ENCODE results near the gene HERC6.
"Not testable (repeated sequence)": the region's sequence is repeated elsewhere in the genome, so short reads cannot be mapped to it uniquely, and the experiment has no call there.

Gene HERC6

DNA sequence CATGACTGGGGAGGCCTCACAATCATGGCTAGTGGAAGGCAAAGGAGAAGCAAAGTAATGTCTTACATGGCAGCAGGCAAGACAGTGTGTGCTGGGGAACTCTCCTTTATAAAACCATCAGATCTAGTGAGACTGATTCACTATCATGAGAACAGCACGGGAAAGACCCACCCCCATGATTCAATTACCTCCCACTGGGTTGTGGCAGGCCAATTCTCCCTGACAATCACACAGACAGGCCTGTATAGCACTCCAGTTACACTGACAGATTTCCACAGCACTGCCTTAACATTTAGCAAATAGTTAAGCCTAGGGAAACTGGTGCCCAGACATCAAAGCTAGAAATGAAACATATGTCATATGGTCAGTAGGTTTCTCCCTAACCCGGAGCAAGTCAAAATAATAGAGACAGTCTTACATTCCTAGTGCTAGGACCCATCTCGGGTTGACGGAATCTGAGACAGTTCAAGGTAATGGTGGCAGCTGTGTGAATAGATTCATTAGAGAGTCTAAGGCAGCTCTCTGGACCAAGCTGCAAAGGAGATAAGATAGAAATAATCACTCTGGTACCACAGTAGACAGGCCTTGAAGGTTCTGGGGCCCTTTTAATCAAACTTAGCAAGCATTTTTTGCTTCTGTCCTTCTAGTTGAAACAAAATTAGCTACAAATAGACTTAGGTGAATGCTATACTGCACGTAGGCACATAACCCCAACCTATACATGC lies 68.9 kb downstream of the HERC6 start:
- TF ChIP-seq SPI1 (IDR thresholded peaks at IDR 0.05; ENCODE audit: borderline replicate concordance, low read depth) = no peak
- TF ChIP-seq GABPA (IDR thresholded peaks at IDR 0.05; ENCODE audit: low read depth) = no peak
- no peak for TF ChIP-seq POLR2AphosphoS5 (IDR thresholded peaks at IDR 0.05; ENCODE audit: low read depth)
- TF ChIP-seq, protein P1, sequence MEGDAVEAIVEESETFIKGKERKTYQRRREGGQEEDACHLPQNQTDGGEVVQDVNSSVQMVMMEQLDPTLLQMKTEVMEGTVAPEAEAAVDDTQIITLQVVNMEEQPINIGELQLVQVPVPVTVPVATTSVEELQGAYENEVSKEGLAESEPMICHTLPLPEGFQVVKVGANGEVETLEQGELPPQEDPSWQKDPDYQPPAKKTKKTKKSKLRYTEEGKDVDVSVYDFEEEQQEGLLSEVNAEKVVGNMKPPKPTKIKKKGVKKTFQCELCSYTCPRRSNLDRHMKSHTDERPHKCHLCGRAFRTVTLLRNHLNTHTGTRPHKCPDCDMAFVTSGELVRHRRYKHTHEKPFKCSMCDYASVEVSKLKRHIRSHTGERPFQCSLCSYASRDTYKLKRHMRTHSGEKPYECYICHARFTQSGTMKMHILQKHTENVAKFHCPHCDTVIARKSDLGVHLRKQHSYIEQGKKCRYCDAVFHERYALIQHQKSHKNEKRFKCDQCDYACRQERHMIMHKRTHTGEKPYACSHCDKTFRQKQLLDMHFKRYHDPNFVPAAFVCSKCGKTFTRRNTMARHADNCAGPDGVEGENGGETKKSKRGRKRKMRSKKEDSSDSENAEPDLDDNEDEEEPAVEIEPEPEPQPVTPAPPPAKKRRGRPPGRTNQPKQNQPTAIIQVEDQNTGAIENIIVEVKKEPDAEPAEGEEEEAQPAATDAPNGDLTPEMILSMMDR (IDR thresholded peaks at IDR 0.05; ENCODE audit: insufficient read depth, low read length) = no peak
- TF ChIP-seq, protein P2, sequence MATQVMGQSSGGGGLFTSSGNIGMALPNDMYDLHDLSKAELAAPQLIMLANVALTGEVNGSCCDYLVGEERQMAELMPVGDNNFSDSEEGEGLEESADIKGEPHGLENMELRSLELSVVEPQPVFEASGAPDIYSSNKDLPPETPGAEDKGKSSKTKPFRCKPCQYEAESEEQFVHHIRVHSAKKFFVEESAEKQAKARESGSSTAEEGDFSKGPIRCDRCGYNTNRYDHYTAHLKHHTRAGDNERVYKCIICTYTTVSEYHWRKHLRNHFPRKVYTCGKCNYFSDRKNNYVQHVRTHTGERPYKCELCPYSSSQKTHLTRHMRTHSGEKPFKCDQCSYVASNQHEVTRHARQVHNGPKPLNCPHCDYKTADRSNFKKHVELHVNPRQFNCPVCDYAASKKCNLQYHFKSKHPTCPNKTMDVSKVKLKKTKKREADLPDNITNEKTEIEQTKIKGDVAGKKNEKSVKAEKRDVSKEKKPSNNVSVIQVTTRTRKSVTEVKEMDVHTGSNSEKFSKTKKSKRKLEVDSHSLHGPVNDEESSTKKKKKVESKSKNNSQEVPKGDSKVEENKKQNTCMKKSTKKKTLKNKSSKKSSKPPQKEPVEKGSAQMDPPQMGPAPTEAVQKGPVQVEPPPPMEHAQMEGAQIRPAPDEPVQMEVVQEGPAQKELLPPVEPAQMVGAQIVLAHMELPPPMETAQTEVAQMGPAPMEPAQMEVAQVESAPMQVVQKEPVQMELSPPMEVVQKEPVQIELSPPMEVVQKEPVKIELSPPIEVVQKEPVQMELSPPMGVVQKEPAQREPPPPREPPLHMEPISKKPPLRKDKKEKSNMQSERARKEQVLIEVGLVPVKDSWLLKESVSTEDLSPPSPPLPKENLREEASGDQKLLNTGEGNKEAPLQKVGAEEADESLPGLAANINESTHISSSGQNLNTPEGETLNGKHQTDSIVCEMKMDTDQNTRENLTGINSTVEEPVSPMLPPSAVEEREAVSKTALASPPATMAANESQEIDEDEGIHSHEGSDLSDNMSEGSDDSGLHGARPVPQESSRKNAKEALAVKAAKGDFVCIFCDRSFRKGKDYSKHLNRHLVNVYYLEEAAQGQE (IDR thresholded peaks at IDR 0.05; ENCODE audit: insufficient replicate concordance, low read depth) = no peak
- no peak for DNase-seq (ENCODE audit: low read depth in 1 of 2, low spot score in 1 of 2)

DNA sequence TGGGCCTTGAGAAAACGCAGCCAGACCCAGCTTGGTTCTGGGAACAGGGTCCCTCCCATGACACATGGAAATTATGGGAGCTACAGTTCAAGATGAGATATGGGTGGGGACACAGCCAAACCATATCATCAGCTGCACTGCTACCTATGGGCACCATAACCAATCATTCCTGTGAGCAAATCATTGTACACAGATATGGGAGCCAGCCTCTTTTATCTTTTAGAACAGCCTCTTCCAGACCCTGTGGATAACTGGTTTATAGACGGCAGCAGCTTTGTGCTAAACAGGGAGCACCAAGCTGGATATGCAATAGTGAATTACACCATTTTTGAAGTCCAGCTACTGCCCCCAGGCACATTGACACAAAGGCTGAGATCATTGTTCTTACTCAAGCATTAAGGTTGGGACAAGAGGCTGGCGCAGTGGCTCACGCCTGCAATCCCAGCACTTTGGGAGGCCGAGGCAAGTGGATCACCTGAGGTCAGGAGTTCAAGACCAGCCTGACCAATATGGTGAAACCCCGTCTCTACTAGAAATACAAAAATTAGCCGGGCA lies 69.6 kb downstream of the HERC6 start:
- not testable (repeated sequence) for H3K27me3 ChIP-seq (ENCODE audit: insufficient read depth, poor library complexity, severe bottlenecking); H3K27ac ChIP-seq (replicated peaks); DNase-seq (ENCODE audit: low read depth in 1 of 2, low spot score in 1 of 2)

More for the DNA sequence above, 68.9 kb downstream of the HERC6 start:
- H3K27me3 ChIP-seq (ENCODE audit: insufficient read depth, poor library complexity, severe bottlenecking) = no peaks in the 10 kb centered on the region
- H3K27ac ChIP-seq (replicated peaks) = no peak overlapping the region
- no peak overlapping the region for H3K4me3 ChIP-seq (replicated peaks; ENCODE audit: insufficient read depth, low read length)

DNA sequence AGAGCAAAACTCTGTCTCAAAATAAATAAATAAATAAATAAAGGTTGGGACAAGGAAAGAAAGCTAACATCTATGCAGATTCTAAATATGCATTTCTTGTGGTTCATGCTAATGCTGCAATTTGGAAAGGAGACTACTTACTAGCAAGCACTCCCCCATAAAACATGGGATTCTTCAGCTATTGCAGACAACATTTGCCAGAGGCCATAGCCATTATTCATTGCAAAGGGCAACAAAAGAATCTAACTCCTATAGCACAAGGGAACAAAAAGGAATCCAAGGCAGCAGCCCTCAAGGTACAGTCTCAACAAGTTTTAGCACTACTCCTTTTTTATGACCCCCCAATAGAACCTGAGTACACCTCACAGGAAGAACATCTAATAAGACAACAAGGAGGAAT lies 70.2 kb downstream of the HERC6 start:
- TF ChIP-seq GABPA (IDR thresholded peaks at IDR 0.05; ENCODE audit: low read depth) (no peak), SPI1 (IDR thresholded peaks at IDR 0.05; ENCODE audit: borderline replicate concordance, low read depth) (no peak), POLR2AphosphoS5 (IDR thresholded peaks at IDR 0.05; ENCODE audit: low read depth) (no peak)
- TF ChIP-seq, protein P1 (IDR thresholded peaks at IDR 0.05; ENCODE audit: insufficient read depth, low read length) = no peak
- TF ChIP-seq, protein P2 (IDR thresholded peaks at IDR 0.05; ENCODE audit: insufficient replicate concordance, low read depth) = no peak
- H3K27ac ChIP-seq (replicated peaks) = no peak overlapping the region

More for the DNA sequence above, 69.6 kb downstream of the HERC6 start:
- not testable (repeated sequence) for H3K4me3 ChIP-seq (replicated peaks; ENCODE audit: insufficient read depth, low read length)

DNA sequence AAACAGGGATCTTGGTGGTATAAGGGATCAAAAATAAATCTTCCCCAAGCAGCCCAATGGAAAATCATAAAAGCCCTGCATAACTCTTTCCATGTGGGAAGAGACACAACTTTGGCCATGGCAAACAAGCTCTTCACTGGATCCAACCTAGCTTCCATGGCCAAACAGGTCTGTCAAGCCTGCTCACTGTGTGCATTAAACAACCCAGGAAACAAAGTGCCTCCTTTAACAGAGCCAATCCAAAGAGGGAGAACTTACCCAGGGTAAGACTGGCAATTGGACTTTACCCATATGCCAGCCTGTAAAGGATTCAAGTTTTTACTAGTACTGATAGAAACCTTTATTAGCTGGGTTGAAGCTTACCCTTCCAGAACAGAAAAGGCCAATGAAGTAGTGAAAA lies 70.6 kb downstream of the HERC6 start:
- Histone ChIP-seq H3K27ac (replicated peaks) (no peak overlapping the region), H3K27me3 (ENCODE audit: insufficient read depth, poor library complexity, severe bottlenecking) (no peaks in the 10 kb centered on the region), H3K4me3 (replicated peaks; ENCODE audit: insufficient read depth, low read length) (no peak overlapping the region)
- no peak for DNase-seq (ENCODE audit: low read depth in 1 of 2, low spot score in 1 of 2)
- TF ChIP-seq SPI1 (IDR thresholded peaks at IDR 0.05; ENCODE audit: borderline replicate concordance, low read depth) (no peak), GABPA (IDR thresholded peaks at IDR 0.05; ENCODE audit: low read depth) (no peak), POLR2AphosphoS5 (IDR thresholded peaks at IDR 0.05; ENCODE audit: low read depth) (no peak)
- TF ChIP-seq, protein P1 (IDR thresholded peaks at IDR 0.05; ENCODE audit: insufficient read depth, low read length) = no peak
- TF ChIP-seq, protein P2 (IDR thresholded peaks at IDR 0.05; ENCODE audit: insufficient replicate concordance, low read depth) = no peak

More for the DNA sequence above, 70.2 kb downstream of the HERC6 start:
- Histone ChIP-seq H3K27me3 (ENCODE audit: insufficient read depth, poor library complexity, severe bottlenecking) (no peaks in the 10 kb centered on the region), H3K4me3 (replicated peaks; ENCODE audit: insufficient read depth, low read length) (no peak overlapping the region)
- DNase-seq (ENCODE audit: low read depth in 1 of 2, low spot score in 1 of 2) = no peak

All from HL-60 (cell line).